Measurements from ENCODE around the gene ZNF292.

The ZNF292 gene

GRCh38 chr6:87244380-87244779 lies 89.0 kb downstream of the ZNF292 start:
- no peak overlapping the region for H3K4me3 ChIP-seq (ENCODE audit: low read length)
- H3K9me3 ChIP-seq (ENCODE audit: control insufficient read depth, low read length) = no peaks in the 10 kb centered on the region
- no peaks in the 10 kb centered on the region for H3K4me1 ChIP-seq (ENCODE audit: control insufficient read depth, insufficient read depth, low read length)
- H3K27me3 ChIP-seq (replicated peaks; ENCODE audit: control insufficient read depth, insufficient read depth, low read length) = no peaks in the 10 kb centered on the region
- H3K9ac ChIP-seq (ENCODE audit: low read length) = no peak overlapping the region
- no peak for DNase-seq (ENCODE audit: low read depth)
- H3K36me3 ChIP-seq (ENCODE audit: control insufficient read depth, insufficient read depth, low read length, severe bottlenecking) = peaks cover 49% of the 10 kb centered on the region

- H3K27me3 ChIP-seq (replicated peaks; ENCODE audit: control insufficient read depth, insufficient read depth, low read length) = no peaks in the 10 kb centered on the region
- peaks cover 64% of the 10 kb centered on the region for H3K36me3 ChIP-seq (ENCODE audit: control insufficient read depth, insufficient read depth, low read length, severe bottlenecking)
- no peak overlapping the region for H3K9ac ChIP-seq (ENCODE audit: low read length)
- no peak for DNase-seq (ENCODE audit: low read depth)
- no peaks in the 10 kb centered on the region for H3K4me1 ChIP-seq (ENCODE audit: control insufficient read depth, insufficient read depth, low read length)
- H3K9me3 ChIP-seq (ENCODE audit: control insufficient read depth, low read length) = no peaks in the 10 kb centered on the region
- no peak overlapping the region for H3K4me3 ChIP-seq (ENCODE audit: low read length)
These were observed 94.7 kb downstream of the ZNF292 start for GRCh38 chr6:87250019-87250418.

- H3K4me1 ChIP-seq (ENCODE audit: control insufficient read depth, insufficient read depth, low read length) = no peaks in the 10 kb centered on the region
- H3K9me3 ChIP-seq (ENCODE audit: control insufficient read depth, low read length) = no peaks in the 10 kb centered on the region
- H3K4me3 ChIP-seq (ENCODE audit: low read length) = no peak overlapping the region
- H3K9ac ChIP-seq (ENCODE audit: low read length) = no peak overlapping the region
- no peak for DNase-seq (ENCODE audit: low read depth)
- peaks cover 74% of the 10 kb centered on the region for H3K36me3 ChIP-seq (ENCODE audit: control insufficient read depth, insufficient read depth, low read length, severe bottlenecking)
- no peaks in the 10 kb centered on the region for H3K27me3 ChIP-seq (replicated peaks; ENCODE audit: control insufficient read depth, insufficient read depth, low read length)
These were observed 95.9 kb downstream of the ZNF292 start for GRCh38 chr6:87251225-87251624.

GRCh38 chr6:87251725-87252124 lies 96.4 kb downstream of the ZNF292 start:
- Histone ChIP-seq H3K4me3 (ENCODE audit: low read length) (no peak overlapping the region), H3K9me3 (ENCODE audit: control insufficient read depth, low read length) (no peaks in the 10 kb centered on the region), H3K9ac (ENCODE audit: low read length) (no peak overlapping the region), H3K4me1 (ENCODE audit: control insufficient read depth, insufficient read depth, low read length) (no peaks in the 10 kb centered on the region), H3K27me3 (replicated peaks; ENCODE audit: control insufficient read depth, insufficient read depth, low read length) (no peaks in the 10 kb centered on the region), H3K36me3 (ENCODE audit: control insufficient read depth, insufficient read depth, low read length, severe bottlenecking) (peaks cover 74% of the 10 kb centered on the region)
- DNase-seq (ENCODE audit: low read depth) = no peak

- DNase-seq (ENCODE audit: low read depth) = no peak
- Histone ChIP-seq H3K9ac (ENCODE audit: low read length) (no peak overlapping the region), H3K4me1 (ENCODE audit: control insufficient read depth, insufficient read depth, low read length) (no peaks in the 10 kb centered on the region), H3K9me3 (ENCODE audit: control insufficient read depth, low read length) (no peaks in the 10 kb centered on the region), H3K27me3 (replicated peaks; ENCODE audit: control insufficient read depth, insufficient read depth, low read length) (no peaks in the 10 kb centered on the region), H3K36me3 (ENCODE audit: control insufficient read depth, insufficient read depth, low read length, severe bottlenecking) (peaks cover 57% of the 10 kb centered on the region), H3K4me3 (ENCODE audit: low read length) (no peak overlapping the region)
These were observed 101.7 kb downstream of the ZNF292 start for GRCh38 chr6:87257046-87257445.

GRCh38 chr6:87257565-87257964 lies 102.2 kb downstream of the ZNF292 start:
- no peak for DNase-seq (ENCODE audit: low read depth)
- Histone ChIP-seq H3K4me3 (ENCODE audit: low read length) (no peak overlapping the region), H3K36me3 (ENCODE audit: control insufficient read depth, insufficient read depth, low read length, severe bottlenecking) (peaks cover 55% of the 10 kb centered on the region), H3K9ac (ENCODE audit: low read length) (no peak overlapping the region), H3K27me3 (replicated peaks; ENCODE audit: control insufficient read depth, insufficient read depth, low read length) (no peaks in the 10 kb centered on the region), H3K9me3 (ENCODE audit: control insufficient read depth, low read length) (no peaks in the 10 kb centered on the region), H3K4me1 (ENCODE audit: control insufficient read depth, insufficient read depth, low read length) (no peaks in the 10 kb centered on the region)

GRCh38 chr6:87257975-87258374 lies 102.6 kb downstream of the ZNF292 start:
- Histone ChIP-seq H3K9me3 (ENCODE audit: control insufficient read depth, low read length) (no peaks in the 10 kb centered on the region), H3K4me1 (ENCODE audit: control insufficient read depth, insufficient read depth, low read length) (no peaks in the 10 kb centered on the region), H3K4me3 (ENCODE audit: low read length) (no peak overlapping the region), H3K9ac (ENCODE audit: low read length) (no peak overlapping the region), H3K36me3 (ENCODE audit: control insufficient read depth, insufficient read depth, low read length, severe bottlenecking) (peaks cover 53% of the 10 kb centered on the region), H3K27me3 (replicated peaks; ENCODE audit: control insufficient read depth, insufficient read depth, low read length) (no peaks in the 10 kb centered on the region)
- DNase-seq (ENCODE audit: low read depth) = no peak

- no peaks in the 10 kb centered on the region for H3K9me3 ChIP-seq (ENCODE audit: control insufficient read depth, low read length)
- no peak overlapping the region for H3K4me3 ChIP-seq (ENCODE audit: low read length)
- H3K4me1 ChIP-seq (ENCODE audit: control insufficient read depth, insufficient read depth, low read length) = no peaks in the 10 kb centered on the region
- H3K9ac ChIP-seq (ENCODE audit: low read length) = no peak overlapping the region
- DNase-seq (ENCODE audit: low read depth) = no peak
- peaks cover 44% of the 10 kb centered on the region for H3K36me3 ChIP-seq (ENCODE audit: control insufficient read depth, insufficient read depth, low read length, severe bottlenecking)
- H3K27me3 ChIP-seq (replicated peaks; ENCODE audit: control insufficient read depth, insufficient read depth, low read length) = no peaks in the 10 kb centered on the region
These were observed 104.4 kb downstream of the ZNF292 start for GRCh38 chr6:87259791-87260190.

- peaks cover 32% of the 10 kb centered on the region for H3K36me3 ChIP-seq (ENCODE audit: control insufficient read depth, insufficient read depth, low read length, severe bottlenecking)
These were observed 106.2 kb downstream of the ZNF292 start for GRCh38 chr6:87261534-87261933.

GRCh38 chr6:87264481-87264880 lies 109.1 kb downstream of the ZNF292 start:
- DNase-seq (ENCODE audit: low read depth) = no peak
- H3K4me3 ChIP-seq (ENCODE audit: low read length) = no peak overlapping the region
- no peaks in the 10 kb centered on the region for H3K4me1 ChIP-seq (ENCODE audit: control insufficient read depth, insufficient read depth, low read length)
- H3K9ac ChIP-seq (ENCODE audit: low read length) = no peak overlapping the region
- no peaks in the 10 kb centered on the region for H3K9me3 ChIP-seq (ENCODE audit: control insufficient read depth, low read length)
- no peaks in the 10 kb centered on the region for H3K27me3 ChIP-seq (replicated peaks; ENCODE audit: control insufficient read depth, insufficient read depth, low read length)
- H3K36me3 ChIP-seq (ENCODE audit: control insufficient read depth, insufficient read depth, low read length, severe bottlenecking) = peaks cover 6% of the 10 kb centered on the region

More at GRCh38 chr6:87261534-87261933, 106.2 kb downstream of the ZNF292 start:
- Histone ChIP-seq H3K4me1 (ENCODE audit: control insufficient read depth, insufficient read depth, low read length) (no peaks in the 10 kb centered on the region), H3K9ac (ENCODE audit: low read length) (no peak overlapping the region), H3K9me3 (ENCODE audit: control insufficient read depth, low read length) (no peaks in the 10 kb centered on the region), H3K27me3 (replicated peaks; ENCODE audit: control insufficient read depth, insufficient read depth, low read length) (no peaks in the 10 kb centered on the region), H3K4me3 (ENCODE audit: low read length) (no peak overlapping the region)
- DNase-seq (ENCODE audit: low read depth) = no peak

GRCh38 chr6:87274660-87275274 lies 119.4 kb downstream of the ZNF292 start:
- Histone ChIP-seq H3K36me3 (ENCODE audit: control insufficient read depth, insufficient read depth, low read length, severe bottlenecking) (no peaks in the 10 kb centered on the region), H3K4me1 (ENCODE audit: control insufficient read depth, insufficient read depth, low read length) (peaks cover 21% of the 10 kb centered on the region), H3K4me3 (ENCODE audit: low read length) (no peak overlapping the region), H3K9ac (ENCODE audit: low read length) (no peak overlapping the region), H3K9me3 (ENCODE audit: control insufficient read depth, low read length) (no peaks in the 10 kb centered on the region), H3K27me3 (replicated peaks; ENCODE audit: control insufficient read depth, insufficient read depth, low read length) (no peaks in the 10 kb centered on the region)
- DNase-seq (ENCODE audit: low read depth) = peak; percentile 71

GRCh38 chr6:87276624-87277023 lies 121.3 kb downstream of the ZNF292 start:
- no peaks in the 10 kb centered on the region for H3K36me3 ChIP-seq (ENCODE audit: control insufficient read depth, insufficient read depth, low read length, severe bottlenecking)
- no peak for DNase-seq (ENCODE audit: low read depth)
- no peaks in the 10 kb centered on the region for H3K9me3 ChIP-seq (ENCODE audit: control insufficient read depth, low read length)
- no peaks in the 10 kb centered on the region for H3K27me3 ChIP-seq (replicated peaks; ENCODE audit: control insufficient read depth, insufficient read depth, low read length)
- peaks cover 21% of the 10 kb centered on the region for H3K4me1 ChIP-seq (ENCODE audit: control insufficient read depth, insufficient read depth, low read length)
- no peak overlapping the region for H3K4me3 ChIP-seq (ENCODE audit: low read length)
- no peak overlapping the region for H3K9ac ChIP-seq (ENCODE audit: low read length)

Measured in adipocyte (in vitro differentiated cells).